ENCODE results near the gene HEATR5A. TPM values are rescaled to one million over a fixed set of nuclear protein-coding genes. Genes with fewer than 3 reads are reported as not detected.

The HEATR5A gene
- total and polyA plus RNA-seq, 10 of the 15 experiments (the other 5 are each of a cell fraction or from before 2014, with no cell fraction given) = 5.1 to 37.1 (median 13.8) TPM

DNA sequence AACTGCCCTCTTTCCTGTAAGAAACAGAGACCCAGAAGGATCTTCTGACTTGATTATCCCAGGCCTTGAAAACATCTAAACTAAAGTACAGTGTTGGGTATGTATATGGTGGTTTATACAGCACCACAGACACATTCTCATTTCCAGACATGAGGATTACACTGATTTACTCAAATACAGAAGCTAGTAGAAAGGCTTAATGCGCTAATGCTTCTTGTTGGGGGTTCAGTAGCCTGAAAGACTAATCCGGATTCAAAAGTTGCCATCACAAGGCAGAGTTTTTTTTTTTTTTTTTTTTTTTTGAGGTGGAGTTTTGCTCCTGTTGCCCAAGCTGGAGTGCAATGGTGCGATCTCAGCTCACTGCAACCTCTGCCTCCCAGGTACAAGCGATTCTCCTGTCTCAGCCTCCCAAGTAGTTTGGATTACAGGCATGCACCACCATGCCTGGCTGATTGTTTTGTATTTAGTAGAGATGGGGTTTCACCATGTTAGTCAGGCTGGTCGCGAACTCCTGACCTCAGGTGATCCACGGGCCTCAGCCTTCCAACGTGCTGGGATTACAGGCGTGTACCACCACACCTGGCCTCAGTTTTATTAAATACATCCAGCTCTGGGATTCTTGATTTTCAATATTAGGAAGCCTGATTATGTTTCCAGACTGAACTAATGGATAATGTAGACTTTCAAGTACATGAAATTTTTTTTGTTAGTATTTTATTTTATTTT is 166.4 kb downstream of the HEATR5A start:
- no peak overlapping the region for H3K9ac ChIP-seq (ENCODE audit: control insufficient read depth, insufficient read depth, low read length)
- H3K4me2 ChIP-seq (ENCODE audit: control insufficient read depth, insufficient read depth) = no peak overlapping the region
- in situ Hi-C loops (cut with MboI) (no loop called here), intact Hi-C loops (cut with micrococcal nuclease; ENCODE audit: unreplicated experiment) (no loop called here)
- H3K9me3 ChIP-seq (replicated peaks; ENCODE audit: control insufficient read depth, insufficient read depth, low read length) = no peaks in the 10 kb centered on the region
- peaks cover 8% of the 10 kb centered on the region; the same call in 1 of the 2 replicates for H3K4me1 ChIP-seq (ENCODE audit: control insufficient read depth, insufficient read depth, low read length)
- no peaks in the 10 kb centered on the region for H3K36me3 ChIP-seq (ENCODE audit: control insufficient read depth in 2 of 2, insufficient read depth in 2 of 2, low read length in 1 of 2)
- no peak for FAIRE-seq
- TF ChIP-seq BRCA1 (IDR thresholded peaks at IDR 0.05; ENCODE audit: low read depth, low read length) (no peak), NFYA (IDR thresholded peaks at IDR 0.05; ENCODE audit: borderline replicate concordance, low read depth, low read length) (no peak), MEF2B (IDR thresholded peaks at IDR 0.05; ENCODE audit: partially characterized antibody, poor library complexity, severe bottlenecking) (no peak)
- POLR2A ChIA-PET = no interaction called here
- no peaks in the 10 kb centered on the region for H3K27me3 ChIP-seq (replicated peaks in 1 of 2; ENCODE audit: control insufficient read depth in 2 of 2, insufficient read depth in 2 of 2, low read length in 1 of 2)
- WGBS (ENCODE audit: insufficient coverage, insufficient replicate concordance, low lambda C conversion rate, missing lambda C conversion rate) = 58% methylated on average over 9 of the region's 9 CpGs
- SMC1A ChIA-PET (ENCODE audit: uncharacterized antibody, unreplicated experiment) = interaction anchor here (0.6 kb wide), 1 partner anchor 25 kb away, joined by 3 read pairs; no protein-coding TSS in a partner anchor
- CTCF ChIA-PET = interaction anchor here (0.8 kb wide), 1 partner anchor 11 kb away, joined by 3 read pairs; no protein-coding TSS in a partner anchor
- no peak for DNase-seq (ENCODE audit: low read depth, low spot score)
- H3K27ac ChIP-seq (ENCODE audit: control insufficient read depth, insufficient read depth) = no peak overlapping the region
- no peak overlapping the region for H2AFZ ChIP-seq (ENCODE audit: control insufficient read depth, low read depth, low read length)
- H4K20me1 ChIP-seq (ENCODE audit: control insufficient read depth, insufficient read depth) = no peaks in the 10 kb centered on the region
- BruUV-seq (replicated peaks) = no TSS peak
- ATAC-seq = no peak
- RAD21 ChIA-PET (ENCODE audit: unreplicated experiment) = interaction anchor here (0.6 to 1.5 kb wide), 3 partner anchors 9 to 693 kb away, joined by 3 to 6 read pairs (median 5); no protein-coding TSS in a partner anchor
- H3K4me3 ChIP-seq = no peak overlapping the region
- H3K79me2 ChIP-seq (ENCODE audit: control insufficient read depth, insufficient read depth, low read length) = no peaks in the 10 kb centered on the region

GRCh38 chr14:31252865-31253264 is 167.5 kb downstream of the HEATR5A start:
- no peak overlapping the region for H3K4me3 ChIP-seq
- RAD21 ChIA-PET (ENCODE audit: unreplicated experiment) = interaction anchor here (1.5 kb wide), 1 partner anchor 10 kb away, joined by 6 read pairs; no protein-coding TSS in a partner anchor
- H3K27me3 ChIP-seq (replicated peaks in 1 of 2; ENCODE audit: control insufficient read depth in 2 of 2, insufficient read depth in 2 of 2, low read length in 1 of 2) = no peaks in the 10 kb centered on the region
- no peak overlapping the region for H3K9ac ChIP-seq (ENCODE audit: control insufficient read depth, insufficient read depth, low read length)
- TF ChIP-seq RELB (IDR thresholded peaks at IDR 0.05; ENCODE audit: low read depth) (no peak), SKIL (IDR thresholded peaks at IDR 0.05; ENCODE audit: low read depth, poor library complexity, severe bottlenecking) (no peak), SIX5 (IDR thresholded peaks at IDR 0.05; ENCODE audit: low read depth, low read length, severe bottlenecking) (no peak), EZH2 (IDR thresholded peaks at IDR 0.05; ENCODE audit: borderline replicate concordance, control insufficient read depth, low read depth, low read length) (no peak)
- no TSS peak for BruUV-seq (replicated peaks)
- CTCF ChIA-PET = no interaction called here
- no peaks in the 10 kb centered on the region for H3K36me3 ChIP-seq (ENCODE audit: control insufficient read depth in 2 of 2, insufficient read depth in 2 of 2, low read length in 1 of 2)
- H3K79me2 ChIP-seq (ENCODE audit: control insufficient read depth, insufficient read depth, low read length) = no peaks in the 10 kb centered on the region
- DNase-seq (ENCODE audit: low read depth, low spot score) = no peak
- SMC1A ChIA-PET (ENCODE audit: uncharacterized antibody, unreplicated experiment) = no interaction called here
- no peak for ATAC-seq
- 57% methylated on average over 1 of the region's 1 CpG for WGBS (ENCODE audit: insufficient coverage, insufficient replicate concordance, low lambda C conversion rate, missing lambda C conversion rate)
- H4K20me1 ChIP-seq (ENCODE audit: control insufficient read depth, insufficient read depth) = no peaks in the 10 kb centered on the region
- FAIRE-seq = no peak
- in situ Hi-C loops (cut with MboI) = no loop called here
- peaks cover 8% of the 10 kb centered on the region; the same call in 1 of the 2 replicates for H3K4me1 ChIP-seq (ENCODE audit: control insufficient read depth, insufficient read depth, low read length)
- H3K27ac ChIP-seq (ENCODE audit: control insufficient read depth, insufficient read depth) = no peak overlapping the region
- POLR2A ChIA-PET = interaction anchor here (0.6 kb wide), 1 partner anchor 27 kb away, joined by 4 read pairs; no protein-coding TSS in a partner anchor
- no peak overlapping the region for H3K4me2 ChIP-seq (ENCODE audit: control insufficient read depth, insufficient read depth)
- no peak overlapping the region for H2AFZ ChIP-seq (ENCODE audit: control insufficient read depth, low read depth, low read length)
- intact Hi-C loops (cut with micrococcal nuclease; ENCODE audit: unreplicated experiment) = no loop called here
- H3K9me3 ChIP-seq (replicated peaks; ENCODE audit: control insufficient read depth, insufficient read depth, low read length) = no peaks in the 10 kb centered on the region
